Left lung (tissue), 10 donors: ENCODE results near the gene IGSF9B. TPM values are rescaled to one million over a fixed set of nuclear protein-coding genes. Genes with fewer than 3 reads are reported as not detected.

Experiments used
- ATAC-seq: fragments of 200-7000 bp; cut with Tn5 transposase; one replicate; pipeline ENCODE4 v1.9.1; 2020; ENCODE audit warnings: moderate library complexity
- DNase-seq, 4 donors: peaks; one replicate each; pipeline ENCODE4 v3.0.0-alpha.2; 2013 to 2020
- H3K27ac ChIP-seq, 2 donors: fragments of 200-600 bp; sonication (generic) in 1 of 2; one replicate each; pipeline versions ENCODE4 v1.5.0 to v1.8.0; 2020 to 2021
- H3K27me3 ChIP-seq, 2 donors: fragments of 200-600 bp; sonication (generic) in 1 of 2; one replicate each; pipeline versions ENCODE4 v1.5.0 to v1.8.0; 2020 to 2021
- H3K36me3 ChIP-seq, 2 donors: fragments of 200-600 bp; sonication (generic) in 1 of 2; one replicate each; pipeline versions ENCODE4 v1.5.0 to v1.8.0; 2020 to 2021
- H3K4me1 ChIP-seq, 2 donors: fragments of 200-600 bp; one replicate each; pipeline ENCODE4 v1.8.0; 2021
- H3K4me3 ChIP-seq, 2 donors: fragments of 200-600 bp; sonication (generic) in 1 of 2; one replicate each; pipeline versions ENCODE4 v1.5.0 to v1.8.0; 2020 to 2021; ENCODE audit warnings: mild to moderate bottlenecking in 1 of 2
- H3K9me3 ChIP-seq, 2 donors: fragments of 200-600 bp; sonication (generic) in 1 of 2; one replicate each; pipeline versions ENCODE4 v1.5.0 to v1.8.0; 2020 to 2021
- CTCF ChIP-seq, 2 donors: fragments of 200-600 bp; sonication (generic) in 1 of 2; IDR thresholded peaks; one replicate each; pipeline versions ENCODE4 v1.5.0 to v1.8.0; 2021; ENCODE audit warnings: antibody characterized with exemption in 2 of 2
- intact Hi-C, 2 donors: fragments of 100-400 bp; cut with DNase I; formaldehyde crosslinking; loops; one replicate each; pipeline versions ENCODE4 v1.11.2 to v1.14.2; 2022
- polyA plus RNA-seq, 6 donors: library from polyadenylated mRNA; unstranded; fragments of 120-200 nt; gene quantifications; one replicate each; pipeline ENCODE4 v1.2.1, GENCODE V29; 2013; ENCODE audit not compliant: insufficient read length in 6 of 6
- total RNA-seq, 2 donors: library from RNA; stranded (reverse); fragmentation: NEBNext Ultra II Directional; extraction: Animal tissue kit (Norgen Biotek cat#: 25700); gene quantifications; one replicate each; pipeline ENCODE4 v1.2.1, GENCODE V29; 2021
- donor health status: DM: no; HTN: yes; CAD: no.
- donor health status: DM: no; HTN: no; CAD: no.

IGSF9B gene
- total and polyA plus RNA-seq, 8 donors: 1.8 to 9.9 (median 2.8) TPM

- Histone ChIP-seq H3K27ac (no peak overlapping the region), H3K4me1 (no peaks in the 10 kb centered on the region), H3K4me3 (no peak overlapping the region), H3K9me3 (no peaks in the 10 kb centered on the region), H3K27me3 (no peaks in the 10 kb centered on the region), H3K36me3 (no peaks in the 10 kb centered on the region)
- ATAC-seq: no peak
- TF ChIP-seq CTCF (IDR thresholded peaks at IDR 0.05): no peak
- no peak for DNase-seq
- intact Hi-C loops: no loop called here
These were observed 44.8 kb upstream of the IGSF9B start for GRCh38 chr11:134001596-134001995.

DNA sequence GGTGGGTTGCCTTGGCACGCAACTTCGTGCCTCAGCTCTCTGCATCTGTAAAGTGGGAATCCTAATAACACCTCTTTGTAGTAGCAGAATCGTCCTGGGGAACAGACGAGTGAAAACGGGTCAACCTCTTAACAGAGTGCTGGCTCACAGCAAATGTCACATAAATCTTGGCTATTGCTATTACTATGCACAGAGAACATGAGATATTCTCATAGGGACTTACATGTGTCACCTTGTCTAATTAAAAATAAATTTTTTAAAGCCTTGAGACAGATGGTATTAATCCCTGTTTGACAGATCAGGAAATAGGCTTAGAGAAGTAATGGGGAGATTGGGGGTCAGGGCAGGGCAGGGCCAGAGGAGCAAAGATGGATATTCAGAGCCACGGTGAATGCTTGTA is 44.3 kb upstream of the IGSF9B start:
- no peaks in the 10 kb centered on the region for H3K36me3 ChIP-seq
- intact Hi-C loops: no loop called here
- no peak overlapping the region for H3K27ac ChIP-seq
- no peaks in the 10 kb centered on the region for H3K27me3 ChIP-seq
- ATAC-seq (no peak), DNase-seq (no peak)
- no peak overlapping the region for H3K4me3 ChIP-seq
- no peaks in the 10 kb centered on the region for H3K4me1 ChIP-seq
- no peaks in the 10 kb centered on the region for H3K9me3 ChIP-seq
- no peak for TF ChIP-seq CTCF (IDR thresholded peaks at IDR 0.05)

GRCh38 chr11:133999355-133999754 is 42.6 kb upstream of the IGSF9B start:
- H3K27ac ChIP-seq: no peak overlapping the region
- TF ChIP-seq CTCF (IDR thresholded peaks at IDR 0.05): no peak
- no peaks in the 10 kb centered on the region for H3K9me3 ChIP-seq
- ATAC-seq: no peak
- intact Hi-C loops: no loop called here
- H3K4me3 ChIP-seq: no peak overlapping the region
- H3K27me3 ChIP-seq: no peaks in the 10 kb centered on the region
- no peaks in the 10 kb centered on the region for H3K36me3 ChIP-seq
- no peak for DNase-seq
- H3K4me1 ChIP-seq: no peaks in the 10 kb centered on the region

GRCh38 chr11:133997554-133997953 is 40.8 kb upstream of the IGSF9B start:
- intact Hi-C loops: no loop called here
- H3K9me3 ChIP-seq: no peaks in the 10 kb centered on the region
- ATAC-seq (no peak), DNase-seq (peak in 1 of 4 donors; percentile 37)
- H3K27me3 ChIP-seq: no peaks in the 10 kb centered on the region
- H3K27ac ChIP-seq: no peak overlapping the region
- H3K4me1 ChIP-seq: no peaks in the 10 kb centered on the region
- no peaks in the 10 kb centered on the region for H3K36me3 ChIP-seq
- TF ChIP-seq CTCF (IDR thresholded peaks at IDR 0.05): no peak
- H3K4me3 ChIP-seq: no peak overlapping the region

- Histone ChIP-seq H3K36me3 (no peaks in the 10 kb centered on the region), H3K27me3 (peaks cover 0 to 4% of the 10 kb centered on the region in 2 donors), H3K27ac (no peak overlapping the region), H3K4me1 (no peaks in the 10 kb centered on the region), H3K9me3 (no peaks in the 10 kb centered on the region), H3K4me3 (no peak overlapping the region)
- DNase-seq (peak in 1 of 4 donors; percentile 22), ATAC-seq (no peak)
- intact Hi-C loops: no loop called here
- no peak for TF ChIP-seq CTCF (IDR thresholded peaks at IDR 0.05)
These were observed 39.9 kb upstream of the IGSF9B start for GRCh38 chr11:133996671-133997070.
